ENCODE results near the gene MAFG.

MAFG gene

DNA sequence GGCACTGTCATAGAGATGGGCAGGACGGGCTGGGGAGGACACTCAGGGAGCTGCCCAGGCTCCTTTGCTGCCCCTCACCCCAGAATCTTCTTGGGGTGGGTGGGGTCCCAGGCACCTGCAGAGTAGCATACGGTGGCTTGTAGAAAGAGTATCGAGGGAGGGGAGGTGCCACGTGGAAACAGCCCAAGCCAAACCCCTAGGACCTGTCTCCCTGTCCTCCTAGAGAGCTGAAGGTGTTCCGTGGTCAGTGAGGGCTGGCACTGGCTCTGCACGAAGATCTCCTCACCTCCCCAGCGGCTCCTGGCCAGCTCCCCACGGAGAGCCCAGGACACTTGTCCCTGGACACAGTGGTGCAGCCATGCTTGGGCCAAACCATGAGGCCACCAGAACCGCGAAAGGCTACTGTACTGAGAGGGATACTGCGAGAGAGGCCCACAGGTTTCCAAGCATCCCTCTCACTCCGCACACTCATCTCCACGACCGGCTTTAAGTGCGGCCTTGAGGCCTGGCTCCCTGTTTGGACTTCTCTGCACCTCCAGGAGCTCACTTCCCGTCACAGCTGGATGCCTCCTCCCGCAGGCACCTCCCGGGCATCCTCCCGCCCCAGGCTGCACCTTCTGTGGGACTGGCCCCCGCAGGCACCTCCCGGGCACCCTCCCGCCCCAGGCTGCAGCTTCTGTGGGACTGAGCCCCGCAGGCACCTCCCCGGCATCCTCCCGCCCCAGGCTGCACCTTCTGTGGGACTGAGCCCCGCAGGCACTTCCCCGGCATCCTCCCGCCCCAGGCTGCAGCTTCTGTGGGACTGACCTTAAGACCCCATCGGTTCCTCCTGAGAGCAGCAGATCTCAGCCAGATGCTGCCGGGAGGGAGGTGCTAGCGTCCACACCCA, 2.0 kb upstream of the MAFG start:
- peak overlapping the region; percentile 64 for H3K4me2 ChIP-seq (ENCODE audit: low read depth, low read length, poor library complexity, severe bottlenecking)
- TF ChIP-seq EZH2phosphoT487 (conservative IDR thresholded peaks at IDR 0.05; ENCODE audit: low read length): no peak
- TF ChIP-seq, protein P1, sequence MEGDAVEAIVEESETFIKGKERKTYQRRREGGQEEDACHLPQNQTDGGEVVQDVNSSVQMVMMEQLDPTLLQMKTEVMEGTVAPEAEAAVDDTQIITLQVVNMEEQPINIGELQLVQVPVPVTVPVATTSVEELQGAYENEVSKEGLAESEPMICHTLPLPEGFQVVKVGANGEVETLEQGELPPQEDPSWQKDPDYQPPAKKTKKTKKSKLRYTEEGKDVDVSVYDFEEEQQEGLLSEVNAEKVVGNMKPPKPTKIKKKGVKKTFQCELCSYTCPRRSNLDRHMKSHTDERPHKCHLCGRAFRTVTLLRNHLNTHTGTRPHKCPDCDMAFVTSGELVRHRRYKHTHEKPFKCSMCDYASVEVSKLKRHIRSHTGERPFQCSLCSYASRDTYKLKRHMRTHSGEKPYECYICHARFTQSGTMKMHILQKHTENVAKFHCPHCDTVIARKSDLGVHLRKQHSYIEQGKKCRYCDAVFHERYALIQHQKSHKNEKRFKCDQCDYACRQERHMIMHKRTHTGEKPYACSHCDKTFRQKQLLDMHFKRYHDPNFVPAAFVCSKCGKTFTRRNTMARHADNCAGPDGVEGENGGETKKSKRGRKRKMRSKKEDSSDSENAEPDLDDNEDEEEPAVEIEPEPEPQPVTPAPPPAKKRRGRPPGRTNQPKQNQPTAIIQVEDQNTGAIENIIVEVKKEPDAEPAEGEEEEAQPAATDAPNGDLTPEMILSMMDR (IDR thresholded peaks at IDR 0.05; ENCODE audit: insufficient read depth, low read length, poor library complexity, severe bottlenecking): no peak
- H3K9me2 ChIP-seq (replicated peaks; ENCODE audit: insufficient read depth, low read length): no peaks in the 10 kb centered on the region
- H3K27ac ChIP-seq (ENCODE audit: low read depth, low read length): peak overlapping the region; percentile 67; the same call in 1 of the 2 replicates
- H3K4me3 ChIP-seq (ENCODE audit: insufficient read depth, low read length, poor library complexity, severe bottlenecking): peak overlapping the region; percentile 72
- peaks cover 24% of the 10 kb centered on the region for H3F3A ChIP-seq (ENCODE audit: insufficient read depth)
- no peaks in the 10 kb centered on the region for H3K36me3 ChIP-seq (ENCODE audit: low read length)
- H3K27me3 ChIP-seq (ENCODE audit: low read length): no peaks in the 10 kb centered on the region
- H4K20me1 ChIP-seq (ENCODE audit: low read depth, low read length): no peaks in the 10 kb centered on the region
- peaks cover 26% of the 10 kb centered on the region for H3K79me2 ChIP-seq (ENCODE audit: insufficient read depth, low read length)
- no peaks in the 10 kb centered on the region for H3K9me3 ChIP-seq (ENCODE audit: insufficient read depth, low read length)
- no peak overlapping the region for H2AFZ ChIP-seq (ENCODE audit: low read depth, low read length, severe bottlenecking)
- peak overlapping the region; percentile 71 for H3K9ac ChIP-seq (ENCODE audit: low read length)

DNA sequence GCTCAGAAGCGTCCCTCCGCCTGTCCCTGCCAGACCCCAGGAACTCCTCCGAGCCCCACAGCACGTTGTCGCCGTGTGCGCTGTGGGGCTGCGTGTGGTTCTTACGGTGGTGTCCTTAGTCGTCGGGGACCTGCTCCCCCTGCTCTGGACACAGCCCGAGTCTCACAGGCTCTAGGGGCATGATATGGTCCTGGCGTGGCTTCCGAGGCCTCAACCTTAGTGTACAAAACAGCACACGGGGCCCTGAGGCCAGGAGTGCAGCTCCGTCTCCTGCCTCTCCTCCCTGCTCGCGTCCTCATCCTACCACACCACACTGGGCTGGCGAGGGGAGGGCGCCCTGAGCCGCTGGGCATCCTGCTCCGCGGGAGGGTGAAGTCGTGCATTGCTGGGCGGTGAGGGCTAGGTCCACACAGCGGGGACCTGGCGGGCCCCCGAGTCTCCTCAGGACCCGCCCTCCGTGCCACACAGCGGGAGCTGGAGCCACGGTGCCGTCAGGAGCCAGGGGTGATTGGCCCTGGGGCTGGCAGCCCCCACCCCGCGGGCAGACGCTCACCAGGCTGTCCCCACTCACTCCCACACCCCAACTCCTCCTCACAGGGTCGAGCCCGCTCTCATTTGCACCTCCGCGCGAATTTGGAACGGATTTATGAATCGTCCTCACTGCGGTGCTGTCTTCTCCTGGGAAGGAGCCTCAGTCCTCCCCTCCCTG, 1.2 kb upstream of the MAFG start:
- Histone ChIP-seq H3K27me3 (ENCODE audit: low read length) (no peaks in the 10 kb centered on the region), H3K4me2 (ENCODE audit: low read depth, low read length, poor library complexity, severe bottlenecking) (peak overlapping the region; percentile 64), H3K36me3 (ENCODE audit: low read length) (no peaks in the 10 kb centered on the region), H3K4me3 (ENCODE audit: insufficient read depth, low read length, poor library complexity, severe bottlenecking) (peak overlapping the region; percentile 72), H3K9ac (ENCODE audit: low read length) (peak overlapping the region; percentile 71), H3K79me2 (ENCODE audit: insufficient read depth, low read length) (peaks cover 34% of the 10 kb centered on the region), H3K27ac (ENCODE audit: low read depth, low read length) (peak overlapping the region; percentile 61), H2AFZ (ENCODE audit: low read depth, low read length, severe bottlenecking) (no peak overlapping the region), H3K9me2 (replicated peaks; ENCODE audit: insufficient read depth, low read length) (no peaks in the 10 kb centered on the region), H4K20me1 (ENCODE audit: low read depth, low read length) (no peaks in the 10 kb centered on the region), H3F3A (ENCODE audit: insufficient read depth) (peaks cover 24% of the 10 kb centered on the region), H3K9me3 (ENCODE audit: insufficient read depth, low read length) (no peaks in the 10 kb centered on the region)
- TF ChIP-seq EZH2phosphoT487 (conservative IDR thresholded peaks at IDR 0.05; ENCODE audit: low read length): no peak
- TF ChIP-seq, protein P1 (IDR thresholded peaks at IDR 0.05; ENCODE audit: insufficient read depth, low read length, poor library complexity, severe bottlenecking): no peak

DNA sequence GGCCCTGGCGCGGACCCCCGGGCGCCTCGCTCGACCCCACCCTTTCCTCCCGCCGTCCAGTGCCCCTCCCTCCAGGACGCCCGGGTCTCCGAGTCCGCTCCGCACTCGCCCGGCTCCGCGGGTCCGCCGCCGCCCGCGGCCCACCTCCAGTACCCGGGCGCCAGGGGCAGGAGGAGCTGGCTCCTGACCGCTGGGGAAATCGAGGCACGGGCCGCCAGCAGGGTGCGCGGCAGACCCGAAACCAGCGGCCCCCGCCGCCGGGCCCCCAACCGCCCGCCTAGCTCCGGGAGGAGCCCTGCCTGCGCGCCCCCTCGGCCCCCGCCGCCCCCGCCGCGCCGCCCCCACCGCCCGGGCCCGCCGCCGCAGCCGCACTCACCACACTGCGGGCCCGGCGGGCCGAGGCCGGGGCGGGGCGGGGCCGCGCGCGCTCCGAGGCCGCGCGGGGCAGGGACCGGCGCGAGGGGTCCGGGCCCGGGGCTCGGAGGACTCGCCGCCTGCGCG, 333 bp downstream of the MAFG start:
- peaks cover 18% of the 10 kb centered on the region for H3F3A ChIP-seq (ENCODE audit: insufficient read depth)
- no peak overlapping the region for H2AFZ ChIP-seq (ENCODE audit: low read depth, low read length, severe bottlenecking)
- TF ChIP-seq, protein P1 (IDR thresholded peaks at IDR 0.05; ENCODE audit: insufficient read depth, low read length, poor library complexity, severe bottlenecking): no peak
- TF ChIP-seq EZH2phosphoT487 (conservative IDR thresholded peaks at IDR 0.05; ENCODE audit: low read length): no peak
- H3K4me2 ChIP-seq (ENCODE audit: low read depth, low read length, poor library complexity, severe bottlenecking): peak overlapping the region; percentile 71
- H4K20me1 ChIP-seq (ENCODE audit: low read depth, low read length): no peaks in the 10 kb centered on the region
- peaks cover 42% of the 10 kb centered on the region for H3K79me2 ChIP-seq (ENCODE audit: insufficient read depth, low read length)
- H3K27ac ChIP-seq (ENCODE audit: low read depth, low read length): peak overlapping the region; percentile 86
- H3K27me3 ChIP-seq (ENCODE audit: low read length): no peaks in the 10 kb centered on the region
- H3K4me3 ChIP-seq (ENCODE audit: insufficient read depth, low read length, poor library complexity, severe bottlenecking): peak overlapping the region; percentile 92
- H3K9me3 ChIP-seq (ENCODE audit: insufficient read depth, low read length): no peaks in the 10 kb centered on the region
- peak overlapping the region; percentile 93 for H3K9ac ChIP-seq (ENCODE audit: low read length)
- no peaks in the 10 kb centered on the region for H3K9me2 ChIP-seq (replicated peaks; ENCODE audit: insufficient read depth, low read length)
- no peaks in the 10 kb centered on the region for H3K36me3 ChIP-seq (ENCODE audit: low read length)

Measured in SU-DHL-6 (cell line).